ENCODE measurements around the gene GTF3C4. TPM values are rescaled to one million over a fixed set of nuclear protein-coding genes. Genes with fewer than 3 reads are reported as not detected.

Gene GTF3C4
- total and polyA plus RNA-seq, 2 of the 13 experiments (the other 11 are each of a cell fraction or from before 2014, with no cell fraction given): 2.6 to 12.9 TPM

DNA sequence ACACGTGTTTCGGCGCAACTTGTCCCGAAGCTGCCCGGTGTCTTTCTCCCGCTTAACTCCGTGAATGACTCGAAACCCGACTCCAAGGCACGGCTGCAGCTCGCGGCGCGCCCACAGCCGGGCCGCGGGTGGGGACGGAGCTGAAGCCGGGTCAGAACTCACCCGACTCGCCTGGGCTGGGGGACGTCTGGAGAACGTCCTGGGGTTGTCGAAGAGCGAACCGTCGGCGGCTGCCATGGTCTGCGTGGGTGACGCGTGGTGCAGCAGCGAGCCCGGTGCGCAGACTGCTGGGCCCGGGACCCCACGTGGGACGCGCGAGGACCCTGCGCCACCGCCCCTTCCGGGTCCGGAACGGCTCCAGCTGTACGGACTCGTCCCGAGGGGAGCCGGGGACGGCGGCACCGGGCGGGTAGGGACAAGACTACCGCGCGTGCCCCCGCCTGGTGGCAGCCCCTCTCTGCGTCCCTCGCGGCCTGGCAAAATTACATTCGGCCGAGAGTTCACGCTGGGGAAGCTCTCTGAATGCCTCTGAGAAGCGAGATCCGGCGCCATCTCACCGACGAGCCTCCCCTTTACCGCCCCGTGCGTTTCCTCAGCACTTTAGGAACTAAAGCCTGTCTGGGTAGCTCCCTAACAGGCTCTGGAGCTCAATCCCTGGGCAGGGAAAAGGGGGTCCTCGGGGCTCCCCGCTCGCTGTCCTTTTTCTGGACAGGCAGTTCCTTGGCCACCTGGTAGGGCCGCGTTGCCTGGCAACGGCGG, 387 bp upstream of the GTF3C4 start, which contains the start of gene DDX31 (continued):
- TF ChIP-seq PPARG (CRISPR knock-in tag; conservative IDR thresholded peaks at IDR 0.05): peak; percentile 37; the same call in 1 of the 2 replicates
- TF ChIP-seq SRY (CRISPR knock-in tag; IDR thresholded peaks at IDR 0.05): no peak; the same call in 1 of the 2 replicates
- peak; percentile 53 for TF ChIP-seq ZNF780A (CRISPR knock-in tag; IDR thresholded peaks at IDR 0.05)
- TF ChIP-seq, protein P1, sequence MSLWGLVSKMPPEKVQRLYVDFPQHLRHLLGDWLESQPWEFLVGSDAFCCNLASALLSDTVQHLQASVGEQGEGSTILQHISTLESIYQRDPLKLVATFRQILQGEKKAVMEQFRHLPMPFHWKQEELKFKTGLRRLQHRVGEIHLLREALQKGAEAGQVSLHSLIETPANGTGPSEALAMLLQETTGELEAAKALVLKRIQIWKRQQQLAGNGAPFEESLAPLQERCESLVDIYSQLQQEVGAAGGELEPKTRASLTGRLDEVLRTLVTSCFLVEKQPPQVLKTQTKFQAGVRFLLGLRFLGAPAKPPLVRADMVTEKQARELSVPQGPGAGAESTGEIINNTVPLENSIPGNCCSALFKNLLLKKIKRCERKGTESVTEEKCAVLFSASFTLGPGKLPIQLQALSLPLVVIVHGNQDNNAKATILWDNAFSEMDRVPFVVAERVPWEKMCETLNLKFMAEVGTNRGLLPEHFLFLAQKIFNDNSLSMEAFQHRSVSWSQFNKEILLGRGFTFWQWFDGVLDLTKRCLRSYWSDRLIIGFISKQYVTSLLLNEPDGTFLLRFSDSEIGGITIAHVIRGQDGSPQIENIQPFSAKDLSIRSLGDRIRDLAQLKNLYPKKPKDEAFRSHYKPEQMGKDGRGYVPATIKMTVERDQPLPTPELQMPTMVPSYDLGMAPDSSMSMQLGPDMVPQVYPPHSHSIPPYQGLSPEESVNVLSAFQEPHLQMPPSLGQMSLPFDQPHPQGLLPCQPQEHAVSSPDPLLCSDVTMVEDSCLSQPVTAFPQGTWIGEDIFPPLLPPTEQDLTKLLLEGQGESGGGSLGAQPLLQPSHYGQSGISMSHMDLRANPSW (CRISPR knock-in tag; IDR thresholded peaks at IDR 0.05; ENCODE audit: borderline replicate concordance): peak; percentile 87
- no peak for TF ChIP-seq ZNF7 (CRISPR knock-in tag; IDR thresholded peaks at IDR 0.05)
- TF ChIP-seq ZNF674 (CRISPR knock-in tag; IDR thresholded peaks at IDR 0.05; ENCODE audit: low read depth): no peak
- no peak for TF ChIP-seq SUZ12 (IDR thresholded peaks at IDR 0.05; ENCODE audit: low read depth, low read length)
- TF ChIP-seq HDAC1 (CRISPR knock-in tag; IDR thresholded peaks at IDR 0.05): peak; percentile 99
- TF ChIP-seq, protein P2, sequence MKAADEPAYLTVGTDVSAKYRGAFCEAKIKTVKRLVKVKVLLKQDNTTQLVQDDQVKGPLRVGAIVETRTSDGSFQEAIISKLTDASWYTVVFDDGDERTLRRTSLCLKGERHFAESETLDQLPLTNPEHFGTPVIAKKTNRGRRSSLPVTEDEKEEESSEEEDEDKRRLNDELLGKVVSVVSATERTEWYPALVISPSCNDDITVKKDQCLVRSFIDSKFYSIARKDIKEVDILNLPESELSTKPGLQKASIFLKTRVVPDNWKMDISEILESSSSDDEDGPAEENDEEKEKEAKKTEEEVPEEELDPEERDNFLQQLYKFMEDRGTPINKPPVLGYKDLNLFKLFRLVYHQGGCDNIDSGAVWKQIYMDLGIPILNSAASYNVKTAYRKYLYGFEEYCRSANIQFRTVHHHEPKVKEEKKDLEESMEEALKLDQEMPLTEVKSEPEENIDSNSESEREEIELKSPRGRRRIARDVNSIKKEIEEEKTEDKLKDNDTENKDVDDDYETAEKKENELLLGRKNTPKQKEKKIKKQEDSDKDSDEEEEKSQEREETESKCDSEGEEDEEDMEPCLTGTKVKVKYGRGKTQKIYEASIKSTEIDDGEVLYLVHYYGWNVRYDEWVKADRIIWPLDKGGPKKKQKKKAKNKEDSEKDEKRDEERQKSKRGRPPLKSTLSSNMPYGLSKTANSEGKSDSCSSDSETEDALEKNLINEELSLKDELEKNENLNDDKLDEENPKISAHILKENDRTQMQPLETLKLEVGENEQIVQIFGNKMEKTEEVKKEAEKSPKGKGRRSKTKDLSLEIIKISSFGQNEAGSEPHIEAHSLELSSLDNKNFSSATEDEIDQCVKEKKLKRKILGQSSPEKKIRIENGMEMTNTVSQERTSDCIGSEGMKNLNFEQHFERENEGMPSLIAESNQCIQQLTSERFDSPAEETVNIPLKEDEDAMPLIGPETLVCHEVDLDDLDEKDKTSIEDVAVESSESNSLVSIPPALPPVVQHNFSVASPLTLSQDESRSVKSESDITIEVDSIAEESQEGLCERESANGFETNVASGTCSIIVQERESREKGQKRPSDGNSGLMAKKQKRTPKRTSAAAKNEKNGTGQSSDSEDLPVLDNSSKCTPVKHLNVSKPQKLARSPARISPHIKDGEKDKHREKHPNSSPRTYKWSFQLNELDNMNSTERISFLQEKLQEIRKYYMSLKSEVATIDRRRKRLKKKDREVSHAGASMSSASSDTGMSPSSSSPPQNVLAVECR (CRISPR knock-in tag; IDR thresholded peaks at IDR 0.05; ENCODE audit: borderline replicate concordance): peak; percentile 99
- peak; percentile 88; the same call in 2 of the 3 replicates for TF ChIP-seq MXI1 (IDR thresholded peaks at IDR 0.05; ENCODE audit: borderline replicate concordance, low read depth, low read length)
- TF ChIP-seq JUND (CRISPR knock-in tag; IDR thresholded peaks at IDR 0.05): peak; percentile 43; the same call in 1 of the 2 replicates
- TF ChIP-seq, protein P3, sequence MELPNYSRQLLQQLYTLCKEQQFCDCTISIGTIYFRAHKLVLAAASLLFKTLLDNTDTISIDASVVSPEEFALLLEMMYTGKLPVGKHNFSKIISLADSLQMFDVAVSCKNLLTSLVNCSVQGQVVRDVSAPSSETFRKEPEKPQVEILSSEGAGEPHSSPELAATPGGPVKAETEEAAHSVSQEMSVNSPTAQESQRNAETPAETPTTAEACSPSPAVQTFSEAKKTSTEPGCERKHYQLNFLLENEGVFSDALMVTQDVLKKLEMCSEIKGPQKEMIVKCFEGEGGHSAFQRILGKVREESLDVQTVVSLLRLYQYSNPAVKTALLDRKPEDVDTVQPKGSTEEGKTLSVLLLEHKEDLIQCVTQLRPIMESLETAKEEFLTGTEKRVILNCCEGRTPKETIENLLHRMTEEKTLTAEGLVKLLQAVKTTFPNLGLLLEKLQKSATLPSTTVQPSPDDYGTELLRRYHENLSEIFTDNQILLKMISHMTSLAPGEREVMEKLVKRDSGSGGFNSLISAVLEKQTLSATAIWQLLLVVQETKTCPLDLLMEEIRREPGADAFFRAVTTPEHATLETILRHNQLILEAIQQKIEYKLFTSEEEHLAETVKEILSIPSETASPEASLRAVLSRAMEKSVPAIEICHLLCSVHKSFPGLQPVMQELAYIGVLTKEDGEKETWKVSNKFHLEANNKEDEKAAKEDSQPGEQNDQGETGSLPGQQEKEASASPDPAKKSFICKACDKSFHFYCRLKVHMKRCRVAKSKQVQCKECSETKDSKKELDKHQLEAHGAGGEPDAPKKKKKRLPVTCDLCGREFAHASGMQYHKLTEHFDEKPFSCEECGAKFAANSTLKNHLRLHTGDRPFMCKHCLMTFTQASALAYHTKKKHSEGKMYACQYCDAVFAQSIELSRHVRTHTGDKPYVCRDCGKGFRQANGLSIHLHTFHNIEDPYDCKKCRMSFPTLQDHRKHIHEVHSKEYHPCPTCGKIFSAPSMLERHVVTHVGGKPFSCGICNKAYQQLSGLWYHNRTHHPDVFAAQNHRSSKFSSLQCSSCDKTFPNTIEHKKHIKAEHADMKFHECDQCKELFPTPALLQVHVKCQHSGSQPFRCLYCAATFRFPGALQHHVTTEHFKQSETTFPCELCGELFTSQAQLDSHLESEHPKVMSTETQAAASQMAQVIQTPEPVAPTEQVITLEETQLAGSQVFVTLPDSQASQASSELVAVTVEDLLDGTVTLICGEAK (IDR thresholded peaks at IDR 0.05): no peak
- TF ChIP-seq, protein P3 (CRISPR knock-in tag; IDR thresholded peaks at IDR 0.05): peak; percentile 94
